ENCODE data around the gene RIPOR3. TPM values are rescaled to one million over a fixed set of nuclear protein-coding genes. Genes with fewer than 3 reads are reported as not detected.

Gene RIPOR3
- polyA plus RNA-seq, 2 of the 4 experiments (the other 2 are of a cell fraction): 0.03 to 0.06 TPM

DNA sequence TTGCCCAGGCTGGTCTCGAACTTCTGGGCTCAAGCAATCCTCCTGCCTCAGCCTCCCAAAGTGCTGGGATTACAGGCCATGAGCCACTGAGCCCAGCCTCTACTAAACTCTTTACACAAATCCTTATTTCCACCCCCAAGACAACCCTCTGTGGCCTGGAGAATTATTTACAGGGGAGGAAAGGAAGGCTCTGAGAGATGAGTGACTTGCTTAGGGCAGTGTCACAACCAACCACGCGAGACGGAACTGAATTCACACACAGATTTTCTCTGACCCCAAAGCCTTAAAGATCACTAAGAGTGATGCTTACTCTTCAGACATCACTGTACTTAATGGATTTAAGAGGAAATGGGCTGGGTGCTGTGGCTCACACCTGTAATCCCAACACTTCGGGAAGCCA, 86.2 kb downstream of the RIPOR3 start:
- DNase-seq (ENCODE audit: low read depth in 1 of 2, low spot score in 1 of 2) (no peak), ATAC-seq (no peak), FAIRE-seq (no peak)
- TF ChIP-seq POLR2A (IDR thresholded peaks at IDR 0.05; ENCODE audit: low read length) (no peak), CBX8 (IDR thresholded peaks at IDR 0.05) (no peak), JUN (IDR thresholded peaks at IDR 0.05) (no peak)
- TF ChIP-seq, protein P1, sequence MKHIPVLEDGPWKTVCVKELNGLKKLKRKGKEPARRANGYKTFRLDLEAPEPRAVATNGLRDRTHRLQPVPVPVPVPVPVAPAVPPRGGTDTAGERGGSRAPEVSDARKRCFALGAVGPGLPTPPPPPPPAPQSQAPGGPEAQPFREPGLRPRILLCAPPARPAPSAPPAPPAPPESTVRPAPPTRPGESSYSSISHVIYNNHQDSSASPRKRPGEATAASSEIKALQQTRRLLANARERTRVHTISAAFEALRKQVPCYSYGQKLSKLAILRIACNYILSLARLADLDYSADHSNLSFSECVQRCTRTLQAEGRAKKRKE (CRISPR knock-in tag; IDR thresholded peaks at IDR 0.05; ENCODE audit: low read depth): no peak
- TF ChIP-seq, protein P2, sequence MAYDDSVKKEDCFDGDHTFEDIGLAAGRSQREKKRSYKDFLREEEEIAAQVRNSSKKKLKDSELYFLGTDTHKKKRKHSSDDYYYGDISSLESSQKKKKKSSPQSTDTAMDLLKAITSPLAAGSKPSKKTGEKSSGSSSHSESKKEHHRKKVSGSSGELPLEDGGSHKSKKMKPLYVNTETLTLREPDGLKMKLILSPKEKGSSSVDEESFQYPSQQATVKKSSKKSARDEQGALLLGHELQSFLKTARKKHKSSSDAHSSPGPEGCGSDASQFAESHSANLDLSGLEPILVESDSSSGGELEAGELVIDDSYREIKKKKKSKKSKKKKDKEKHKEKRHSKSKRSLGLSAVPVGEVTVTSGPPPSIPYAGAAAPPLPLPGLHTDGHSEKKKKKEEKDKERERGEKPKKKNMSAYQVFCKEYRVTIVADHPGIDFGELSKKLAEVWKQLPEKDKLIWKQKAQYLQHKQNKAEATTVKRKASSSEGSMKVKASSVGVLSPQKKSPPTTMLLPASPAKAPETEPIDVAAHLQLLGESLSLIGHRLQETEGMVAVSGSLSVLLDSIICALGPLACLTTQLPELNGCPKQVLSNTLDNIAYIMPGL (CRISPR knock-in tag; IDR thresholded peaks at IDR 0.05; ENCODE audit: borderline replicate concordance): no peak
- WGBS (ENCODE audit: missing lambda C conversion rate): 88% methylated on average over 5 of the region's 5 CpGs
- Histone ChIP-seq H3K27ac (no peak overlapping the region), H3K9me3 (no peaks in the 10 kb centered on the region), H3K4me1 (no peaks in the 10 kb centered on the region), H3K4me2 (no peak overlapping the region), H3K4me3 (no peak overlapping the region)
- POLR2A ChIA-PET: no interaction called here
- CTCF ChIA-PET: interaction anchor here (1.0 to 2.6 kb wide), 4 partner anchors 17 to 420 kb away, joined by 3 to 13 read pairs (median 4); no protein-coding TSS in a partner anchor

DNA sequence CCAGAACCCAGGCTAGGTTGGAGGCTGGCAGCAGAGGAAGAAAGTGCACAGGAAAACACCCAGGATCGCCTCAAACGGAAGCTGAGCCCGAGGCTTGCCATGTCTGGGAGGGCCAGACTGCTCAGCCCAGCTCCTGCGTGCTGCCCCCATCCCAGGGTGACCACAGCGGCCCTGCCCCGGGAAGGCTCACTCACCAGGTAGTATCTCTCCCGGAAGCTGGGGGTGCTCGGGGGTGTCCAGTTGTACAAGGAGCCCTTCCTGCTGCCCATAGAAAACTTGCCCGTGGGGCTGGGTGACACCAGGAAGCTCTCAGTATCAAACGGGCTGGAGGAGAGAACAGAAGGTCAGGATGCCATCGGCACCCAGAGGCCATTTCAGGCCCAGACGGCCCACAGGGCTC, 86.9 kb downstream of the RIPOR3 start:
- ChIA-PET CTCF (interaction anchor here (1.0 to 2.6 kb wide), 3 partner anchors 16 to 419 kb away, joined by 3 to 13 read pairs (median 8); no protein-coding TSS in a partner anchor), POLR2A (no interaction called here)
- 87% methylated on average over 6 of the region's 12 CpGs for WGBS (ENCODE audit: missing lambda C conversion rate)
- DNase-seq (ENCODE audit: low read depth in 1 of 2, low spot score in 1 of 2) (no peak), FAIRE-seq (no peak), ATAC-seq (no peak)
- TF ChIP-seq MYC (IDR thresholded peaks at IDR 0.05; ENCODE audit: borderline replicate concordance, low read length) (no peak), POLR2AphosphoS2 (conservative IDR thresholded peaks at IDR 0.05; ENCODE audit: low read length) (no peak), RARB (CRISPR knock-in tag; IDR thresholded peaks at IDR 0.05) (no peak), RCOR1 (IDR thresholded peaks at IDR 0.05; ENCODE audit: low read depth, low read length) (no peak)
- TF ChIP-seq, protein P3, sequence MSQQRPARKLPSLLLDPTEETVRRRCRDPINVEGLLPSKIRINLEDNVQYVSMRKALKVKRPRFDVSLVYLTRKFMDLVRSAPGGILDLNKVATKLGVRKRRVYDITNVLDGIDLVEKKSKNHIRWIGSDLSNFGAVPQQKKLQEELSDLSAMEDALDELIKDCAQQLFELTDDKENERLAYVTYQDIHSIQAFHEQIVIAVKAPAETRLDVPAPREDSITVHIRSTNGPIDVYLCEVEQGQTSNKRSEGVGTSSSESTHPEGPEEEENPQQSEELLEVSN (IDR thresholded peaks at IDR 0.05; ENCODE audit: borderline replicate concordance, low read depth): no peak
- H3K4me3 ChIP-seq: no peak overlapping the region
- no peaks in the 10 kb centered on the region for H3K4me1 ChIP-seq
- H3K4me2 ChIP-seq: no peak overlapping the region
- H3K9me3 ChIP-seq: no peaks in the 10 kb centered on the region
- no peak overlapping the region for H3K27ac ChIP-seq

DNA sequence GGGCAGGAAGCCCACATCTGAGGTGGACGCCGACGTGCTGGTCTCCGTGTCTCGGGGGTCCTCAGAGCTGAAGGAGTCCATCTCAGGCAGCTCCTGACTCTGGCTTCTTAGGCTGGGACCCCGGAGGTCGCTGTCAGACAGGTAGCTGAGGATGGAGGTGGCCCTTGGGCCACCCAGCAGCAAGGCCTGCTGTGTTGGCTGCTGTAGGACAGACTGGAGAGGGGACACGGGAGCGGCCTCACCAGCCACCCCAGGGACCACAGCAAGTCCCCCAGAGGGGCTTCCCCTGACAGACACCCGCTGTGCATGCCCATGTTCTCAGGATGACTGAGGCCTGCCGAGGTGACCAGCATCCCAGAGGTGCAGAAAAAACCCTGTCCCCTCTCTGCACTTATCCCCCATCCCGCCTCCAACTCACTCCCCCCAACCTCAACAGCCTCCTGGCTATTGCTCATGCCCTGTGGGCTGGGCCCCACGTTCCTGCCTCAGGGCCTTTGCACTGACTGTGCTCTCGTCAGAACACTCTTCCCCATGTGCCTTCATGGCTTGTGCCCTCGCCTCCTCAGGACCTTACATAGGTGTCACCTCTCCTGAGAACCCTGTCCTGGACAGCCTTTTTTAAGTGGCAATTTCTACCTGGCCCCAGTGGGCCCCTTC, 88.8 kb downstream of the RIPOR3 start:
- 87% methylated on average over 14 of the region's 15 CpGs for WGBS (ENCODE audit: missing lambda C conversion rate)
- TF ChIP-seq HOXB5 (CRISPR knock-in tag; IDR thresholded peaks at IDR 0.05): no peak
- TF ChIP-seq ESRRA (IDR thresholded peaks at IDR 0.05; ENCODE audit: borderline replicate concordance, low read length): no peak
- TF ChIP-seq, protein P4, sequence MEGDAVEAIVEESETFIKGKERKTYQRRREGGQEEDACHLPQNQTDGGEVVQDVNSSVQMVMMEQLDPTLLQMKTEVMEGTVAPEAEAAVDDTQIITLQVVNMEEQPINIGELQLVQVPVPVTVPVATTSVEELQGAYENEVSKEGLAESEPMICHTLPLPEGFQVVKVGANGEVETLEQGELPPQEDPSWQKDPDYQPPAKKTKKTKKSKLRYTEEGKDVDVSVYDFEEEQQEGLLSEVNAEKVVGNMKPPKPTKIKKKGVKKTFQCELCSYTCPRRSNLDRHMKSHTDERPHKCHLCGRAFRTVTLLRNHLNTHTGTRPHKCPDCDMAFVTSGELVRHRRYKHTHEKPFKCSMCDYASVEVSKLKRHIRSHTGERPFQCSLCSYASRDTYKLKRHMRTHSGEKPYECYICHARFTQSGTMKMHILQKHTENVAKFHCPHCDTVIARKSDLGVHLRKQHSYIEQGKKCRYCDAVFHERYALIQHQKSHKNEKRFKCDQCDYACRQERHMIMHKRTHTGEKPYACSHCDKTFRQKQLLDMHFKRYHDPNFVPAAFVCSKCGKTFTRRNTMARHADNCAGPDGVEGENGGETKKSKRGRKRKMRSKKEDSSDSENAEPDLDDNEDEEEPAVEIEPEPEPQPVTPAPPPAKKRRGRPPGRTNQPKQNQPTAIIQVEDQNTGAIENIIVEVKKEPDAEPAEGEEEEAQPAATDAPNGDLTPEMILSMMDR (IDR thresholded peaks at IDR 0.05): no peak
- TF ChIP-seq HEYL (CRISPR knock-in tag; IDR thresholded peaks at IDR 0.05): no peak
- TF ChIP-seq, protein P5, sequence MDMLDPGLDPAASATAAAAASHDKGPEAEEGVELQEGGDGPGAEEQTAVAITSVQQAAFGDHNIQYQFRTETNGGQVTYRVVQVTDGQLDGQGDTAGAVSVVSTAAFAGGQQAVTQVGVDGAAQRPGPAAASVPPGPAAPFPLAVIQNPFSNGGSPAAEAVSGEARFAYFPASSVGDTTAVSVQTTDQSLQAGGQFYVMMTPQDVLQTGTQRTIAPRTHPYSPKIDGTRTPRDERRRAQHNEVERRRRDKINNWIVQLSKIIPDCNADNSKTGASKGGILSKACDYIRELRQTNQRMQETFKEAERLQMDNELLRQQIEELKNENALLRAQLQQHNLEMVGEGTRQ (IDR thresholded peaks at IDR 0.05): no peak
- no peak for TF ChIP-seq JUN (IDR thresholded peaks at IDR 0.05)
- no peak for TF ChIP-seq RNF2 (IDR thresholded peaks at IDR 0.05; ENCODE audit: borderline replicate concordance, low read depth)
- TF ChIP-seq RFX5 (IDR thresholded peaks at IDR 0.05): no peak
- no peak for TF ChIP-seq CEBPB (IDR thresholded peaks at IDR 0.05)
- no peak for TF ChIP-seq HDAC2 (IDR thresholded peaks at IDR 0.05)
- TF ChIP-seq MYC (IDR thresholded peaks at IDR 0.05; ENCODE audit: borderline replicate concordance, low read length): no peak
- no peak for TF ChIP-seq PHF8 (IDR thresholded peaks at IDR 0.05; ENCODE audit: borderline replicate concordance, low read depth)
- no peak for TF ChIP-seq SREBF2 (IDR thresholded peaks at IDR 0.05)
- no peak overlapping the region for H3K27ac ChIP-seq
- ChIA-PET POLR2A (no interaction called here), CTCF (interaction anchor here (1.2 to 2.2 kb wide), 3 partner anchors 10 to 24 kb away, joined by 4 to 8 read pairs (median 6); no protein-coding TSS in a partner anchor)
- H3K4me3 ChIP-seq: no peak overlapping the region
- no peak overlapping the region for H3K4me2 ChIP-seq
- H3K4me1 ChIP-seq: no peaks in the 10 kb centered on the region
- H3K9me3 ChIP-seq: no peaks in the 10 kb centered on the region
- no peak for FAIRE-seq
- ATAC-seq: no peak
- no peak for DNase-seq (ENCODE audit: low read depth in 1 of 2, low spot score in 1 of 2)
